Astrocyte (in vitro differentiated cells and primary cell): ENCODE results near the gene NDUFA13. TPM values are rescaled to one million over a fixed set of nuclear protein-coding genes. Genes with fewer than 3 reads are reported as not detected.

ENCODE experiments used
- DNase-seq: peaks from one replicate; pipeline ENCODE4 v3.0.0-alpha.2; 2010; ENCODE audit warnings: low read depth
- FAIRE-seq: peaks from 2 replicates; lab custom pipeline; 2011; peaks lifted over from hg19 to GRCh38; lab: Jason Lieb, UNC
- H2AFZ ChIP-seq: 2 replicates; pipeline ENCODE4 v1.6.0; 2012; ENCODE audit warnings: low read depth, low read length, inconsistent platforms
- H3K27ac ChIP-seq: 2 replicates; pipeline ENCODE4 v1.5.1; 2011; ENCODE audit warnings: low read depth, low read length, inconsistent platforms
- H3K27me3 ChIP-seq: 2 replicates; pipeline ENCODE4 v1.6.0; 2011; ENCODE audit warnings: low read length, inconsistent platforms; ENCODE audit not compliant: insufficient read depth
- H3K36me3 ChIP-seq: 2 replicates; pipeline ENCODE4 v1.5.1; 2011; ENCODE audit warnings: low read length, inconsistent platforms; ENCODE audit not compliant: insufficient read depth
- H3K4me1 ChIP-seq: 2 replicates; pipeline ENCODE4 v1.5.1; 2011; ENCODE audit warnings: low read length, inconsistent platforms; ENCODE audit not compliant: insufficient read depth
- H3K4me2 ChIP-seq: 2 replicates; pipeline ENCODE4 v1.6.0; 2012; ENCODE audit warnings: low read length, inconsistent platforms
- H3K4me3 ChIP-seq: 2 replicates; pipeline ENCODE4 v1.5.1; 2011; ENCODE audit warnings: low read depth, mild to moderate bottlenecking, low read length, inconsistent platforms; ENCODE audit not compliant: insufficient read depth
- H3K79me2 ChIP-seq: 2 replicates; pipeline ENCODE4 v1.6.0; 2012; ENCODE audit warnings: mild to moderate bottlenecking, low read length, inconsistent platforms; ENCODE audit not compliant: insufficient read depth
- H3K9ac ChIP-seq: 2 replicates; pipeline ENCODE4 v1.6.0; 2012; ENCODE audit warnings: mild to moderate bottlenecking, low read length, inconsistent platforms
- H3K9me3 ChIP-seq: 2 replicates; pipeline ENCODE4 v1.5.1; 2012; ENCODE audit warnings: low read depth, mild to moderate bottlenecking, low read length, inconsistent platforms; ENCODE audit not compliant: insufficient read depth
- H4K20me1 ChIP-seq: 2 replicates; pipeline ENCODE4 v1.6.0; 2012; ENCODE audit warnings: low read length, inconsistent platforms; ENCODE audit not compliant: insufficient read depth
- H3K27ac Mint-ChIP-seq: one replicate; pipeline ENCODE4 v1.8.0; 2021; ENCODE audit warnings: mild to moderate bottlenecking, mixed read lengths; ENCODE audit not compliant: unreplicated experiment
- H3K27me3 Mint-ChIP-seq: one replicate; pipeline ENCODE4 v1.8.0; 2021; ENCODE audit warnings: low read depth, mixed read lengths; ENCODE audit not compliant: unreplicated experiment
- H3K36me3 Mint-ChIP-seq: one replicate; pipeline ENCODE4 v1.8.0; 2021; ENCODE audit warnings: low read depth, mixed read lengths; ENCODE audit not compliant: unreplicated experiment
- H3K4me1 Mint-ChIP-seq: one replicate; pipeline ENCODE4 v1.8.0; 2021; ENCODE audit warnings: low read depth, mixed read lengths; ENCODE audit not compliant: unreplicated experiment
- H3K4me3 Mint-ChIP-seq: one replicate; pipeline ENCODE4 v1.8.0; 2021; ENCODE audit warnings: mild to moderate bottlenecking, moderate library complexity, mixed read lengths; ENCODE audit not compliant: unreplicated experiment
- H3K9me3 Mint-ChIP-seq: one replicate; pipeline ENCODE4 v1.8.0; 2021; ENCODE audit warnings: mild to moderate bottlenecking, mixed read lengths; ENCODE audit not compliant: unreplicated experiment
- CTCF ChIP-seq: IDR thresholded peaks from 2 replicates; pipeline ENCODE4 v1.5.1; 2011; ENCODE audit warnings: low read depth, mild to moderate bottlenecking, inconsistent platforms, low read length, moderate library complexity; ENCODE audit not compliant: insufficient read depth
- EZH2 ChIP-seq: IDR thresholded peaks from 2 replicates; pipeline ENCODE4 v1.6.1; 2012; ENCODE audit warnings: mild to moderate bottlenecking, low read length, inconsistent platforms; ENCODE audit not compliant: insufficient read depth
- total RNA-seq: library from RNA; stranded (reverse); gene quantifications from 2 replicates; pipeline ENCODE4 v1.2.1, GENCODE V29; 2021

The NDUFA13 gene
- total RNA-seq, 1 donor from 2014 or later, result 311 TPM

GRCh38 chr19:19561946-19562664 lies 46.1 kb downstream of the NDUFA13 start:
- no peaks in the 10 kb centered on the region for H3K36me3 ChIP-seq
- no peak for DNase-seq
- Mint-ChIP-seq H3K9me3 (peaks cover 3% of the 10 kb centered on the region), H3K4me3 (no peak overlapping the region), H3K4me1 (peaks cover 3% of the 10 kb centered on the region), H3K27me3 (peaks cover 14% of the 10 kb centered on the region), H3K27ac (no peak overlapping the region), H3K36me3 (peaks cover 9% of the 10 kb centered on the region)
- H3K4me1 ChIP-seq, result peaks cover 4% of the 10 kb centered on the region
- no peak overlapping the region for H3K4me3 ChIP-seq
- no peaks in the 10 kb centered on the region for H4K20me1 ChIP-seq
- no peak overlapping the region for H3K27ac ChIP-seq
- no peaks in the 10 kb centered on the region for H3K79me2 ChIP-seq
- TF ChIP-seq EZH2, result no peak
- no peak for TF ChIP-seq CTCF
- H3K27me3 ChIP-seq, result no peaks in the 10 kb centered on the region
- H3K9me3 ChIP-seq, result no peaks in the 10 kb centered on the region
- H3K9ac ChIP-seq, result no peak overlapping the region
- H3K4me2 ChIP-seq, result no peak overlapping the region
- no peak for FAIRE-seq
- H2AFZ ChIP-seq, result no peak overlapping the region

- no peak for FAIRE-seq
- H3K9me3 ChIP-seq, result no peaks in the 10 kb centered on the region
- no peak overlapping the region for H3K9ac ChIP-seq
- H3K79me2 ChIP-seq, result no peaks in the 10 kb centered on the region
- no peak overlapping the region for H3K27ac ChIP-seq
- H3K36me3 ChIP-seq, result no peaks in the 10 kb centered on the region
- Mint-ChIP-seq H3K4me1 (peaks cover 3% of the 10 kb centered on the region), H3K36me3 (peaks cover 9% of the 10 kb centered on the region), H3K4me3 (no peak overlapping the region), H3K27ac (no peak overlapping the region), H3K27me3 (peaks cover 17% of the 10 kb centered on the region), H3K9me3 (peaks cover 5% of the 10 kb centered on the region)
- H3K27me3 ChIP-seq, result no peaks in the 10 kb centered on the region
- DNase-seq, result no peak
- no peaks in the 10 kb centered on the region for H4K20me1 ChIP-seq
- peaks cover 4% of the 10 kb centered on the region for H3K4me1 ChIP-seq
- H2AFZ ChIP-seq, result no peak overlapping the region
- no peak overlapping the region for H3K4me3 ChIP-seq
- H3K4me2 ChIP-seq, result no peak overlapping the region
- TF ChIP-seq EZH2 (no peak), CTCF (no peak)
These were observed 46.8 kb downstream of the NDUFA13 start for GRCh38 chr19:19562665-19563347.

GRCh38 chr19:19563348-19563848 lies 47.4 kb downstream of the NDUFA13 start:
- TF ChIP-seq EZH2, result no peak
- TF ChIP-seq CTCF, result no peak
- H2AFZ ChIP-seq, result no peak overlapping the region
- H3K4me3 ChIP-seq, result no peak overlapping the region
- Mint-ChIP-seq H3K27me3 (peaks cover 14% of the 10 kb centered on the region), H3K9me3 (peaks cover 5% of the 10 kb centered on the region), H3K4me1 (peaks cover 3% of the 10 kb centered on the region), H3K4me3 (no peak overlapping the region), H3K27ac (no peak overlapping the region), H3K36me3 (peaks cover 9% of the 10 kb centered on the region)
- H3K27me3 ChIP-seq, result no peaks in the 10 kb centered on the region
- peaks cover 4% of the 10 kb centered on the region for H3K4me1 ChIP-seq
- no peaks in the 10 kb centered on the region for H4K20me1 ChIP-seq
- no peaks in the 10 kb centered on the region for H3K79me2 ChIP-seq
- no peak overlapping the region for H3K4me2 ChIP-seq
- H3K9ac ChIP-seq, result no peak overlapping the region
- H3K9me3 ChIP-seq, result no peaks in the 10 kb centered on the region
- no peaks in the 10 kb centered on the region for H3K36me3 ChIP-seq
- FAIRE-seq (no peak), DNase-seq (no peak)
- no peak overlapping the region for H3K27ac ChIP-seq
